A673 (cell line): ENCODE results near the gene PRM2. TPM values are rescaled to one million over a fixed set of nuclear protein-coding genes. Genes with fewer than 3 reads are reported as not detected.

Source experiments
- BruUV-seq: library from RNA; stranded (reverse); fragments of 400-500 nt; replicated peaks from 2 replicates; lab custom pipeline; 2021; lab: Mats Ljungman, UMichigan
- CTCF ChIA-PET: fragments of 300-600 bp; sonication (Branson Sonifier 250); formaldehyde crosslinking; loops from one replicate; lab custom pipeline; 2022; ENCODE audit warnings: antibody characterized with exemption; lab: Charles Lee
- POLR2A ChIA-PET: fragments of 300-600 bp; sonication (Branson Sonifier 250); formaldehyde crosslinking; loops from one replicate; lab custom pipeline; 2022; ENCODE audit warnings: antibody characterized with exemption; ENCODE audit not compliant: low non-redundant PET; lab: Charles Lee
- DNase-seq: peaks from one replicate; pipeline ENCODE4 v3.0.0-alpha.2; 2015; ENCODE audit warnings: low spot score
- H3K27ac ChIP-seq: fragments of 200-600 bp; sonication (generic); 2 replicates; pipeline ENCODE4 v1.5.1; 2016; ENCODE audit warnings: mixed run types, low read depth, mild to moderate bottlenecking, mixed read lengths, antibody characterized with exemption, low read length; ENCODE audit not compliant: poor library complexity, severe bottlenecking
- H3K27me3 ChIP-seq: fragments of 200-600 bp; sonication (generic); replicated peaks from 2 replicates; pipeline ENCODE4 v1.6.1; 2017; ENCODE audit warnings: mixed run types, low read depth, mild to moderate bottlenecking, mixed read lengths, antibody characterized with exemption, low read length; ENCODE audit not compliant: insufficient read depth, poor library complexity
- H3K36me3 ChIP-seq: fragments of 200-600 bp; sonication (generic); 2 replicates; pipeline ENCODE4 v1.6.1; 2016; ENCODE audit warnings: mixed run types, mild to moderate bottlenecking, mixed read lengths, antibody characterized with exemption, low read length; ENCODE audit not compliant: insufficient read depth, poor library complexity, severe bottlenecking
- H3K4me1 ChIP-seq: fragments of 200-600 bp; sonication (generic); 2 replicates; pipeline ENCODE4 v1.6.1; 2017; ENCODE audit warnings: mixed run types, mild to moderate bottlenecking, mixed read lengths, antibody characterized with exemption, low read length; ENCODE audit not compliant: insufficient read depth, poor library complexity, severe bottlenecking
- H3K4me3 ChIP-seq: fragments of 200-600 bp; sonication (generic); 2 replicates; pipeline ENCODE4 v1.5.1; 2016; ENCODE audit warnings: low read depth, mixed run types, mild to moderate bottlenecking, mixed read lengths, low read length; ENCODE audit not compliant: poor library complexity, severe bottlenecking
- H3K9me3 ChIP-seq: fragments of 200-600 bp; sonication (generic); 2 replicates; pipeline ENCODE4 v1.6.1; 2016; ENCODE audit warnings: mixed run types, low read depth, mild to moderate bottlenecking, mixed read lengths, antibody characterized with exemption, low read length; ENCODE audit not compliant: poor library complexity, severe bottlenecking
- EZH2 ChIP-seq: fragments of 200-600 bp; sonication (generic); IDR thresholded peaks from 2 replicates; pipeline ENCODE4 v1.6.1; 2017; ENCODE audit warnings: borderline replicate concordance, low read depth, mild to moderate bottlenecking, mixed read lengths, antibody characterized with exemption, low read length; ENCODE audit not compliant: poor library complexity, severe bottlenecking
- intact Hi-C: fragments of 100-400 bp; cut with micrococcal nuclease; formaldehyde crosslinking; loops from one replicate; pipeline ENCODE4 v1.10.0; 2022; ENCODE audit not compliant: unreplicated experiment
- total RNA-seq: library from RNA; stranded (reverse); gene quantifications from 2 replicates; pipeline ENCODE4 v1.2.3, GENCODE V29; 2021
- TF ChIP-seq, protein P1 (sequence below): fragments of 300-800, 200-600 bp; sonication (generic); conservative IDR thresholded peaks from 2 replicates; pipeline ENCODE4 v1.5.1; 2017; ENCODE audit warnings: low read depth, mild to moderate bottlenecking, antibody characterized with exemption, low read length, moderate library complexity, mixed read lengths

Gene PRM2
- total RNA-seq, 1 experiment from 2014 or later, result not detected

DNA sequence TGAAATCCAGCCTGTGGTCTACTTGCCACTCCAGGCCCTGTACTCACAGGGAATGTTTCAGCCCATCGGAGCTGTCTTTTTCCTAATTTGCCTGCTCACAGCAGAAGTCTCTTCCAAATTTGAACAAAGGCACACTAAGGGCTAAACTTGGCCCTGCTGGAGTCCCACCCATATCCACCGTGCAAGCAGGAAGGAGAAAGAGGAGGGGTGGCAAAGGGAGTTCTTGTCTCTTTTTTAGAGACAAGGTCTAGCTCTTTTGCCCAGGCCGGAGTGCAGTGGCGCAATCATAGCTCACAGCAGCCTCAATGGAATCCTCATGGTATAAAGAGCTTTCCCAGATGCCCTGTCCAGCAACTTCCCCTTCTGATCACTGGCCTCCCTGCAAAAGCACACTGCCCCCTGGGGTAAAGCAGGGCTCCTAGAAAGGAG lies 7.6 kb upstream of the PRM2 start:
- Histone ChIP-seq H3K9me3 (no peaks in the 10 kb centered on the region), H3K27me3 (no peaks in the 10 kb centered on the region), H3K36me3 (no peaks in the 10 kb centered on the region), H3K27ac (no peak overlapping the region), H3K4me3 (no peak overlapping the region), H3K4me1 (no peaks in the 10 kb centered on the region)
- POLR2A ChIA-PET, result no interaction called here
- intact Hi-C loops, result no loop called here
- DNase-seq, result no peak
- no TSS peak for BruUV-seq
- TF ChIP-seq, protein P1, sequence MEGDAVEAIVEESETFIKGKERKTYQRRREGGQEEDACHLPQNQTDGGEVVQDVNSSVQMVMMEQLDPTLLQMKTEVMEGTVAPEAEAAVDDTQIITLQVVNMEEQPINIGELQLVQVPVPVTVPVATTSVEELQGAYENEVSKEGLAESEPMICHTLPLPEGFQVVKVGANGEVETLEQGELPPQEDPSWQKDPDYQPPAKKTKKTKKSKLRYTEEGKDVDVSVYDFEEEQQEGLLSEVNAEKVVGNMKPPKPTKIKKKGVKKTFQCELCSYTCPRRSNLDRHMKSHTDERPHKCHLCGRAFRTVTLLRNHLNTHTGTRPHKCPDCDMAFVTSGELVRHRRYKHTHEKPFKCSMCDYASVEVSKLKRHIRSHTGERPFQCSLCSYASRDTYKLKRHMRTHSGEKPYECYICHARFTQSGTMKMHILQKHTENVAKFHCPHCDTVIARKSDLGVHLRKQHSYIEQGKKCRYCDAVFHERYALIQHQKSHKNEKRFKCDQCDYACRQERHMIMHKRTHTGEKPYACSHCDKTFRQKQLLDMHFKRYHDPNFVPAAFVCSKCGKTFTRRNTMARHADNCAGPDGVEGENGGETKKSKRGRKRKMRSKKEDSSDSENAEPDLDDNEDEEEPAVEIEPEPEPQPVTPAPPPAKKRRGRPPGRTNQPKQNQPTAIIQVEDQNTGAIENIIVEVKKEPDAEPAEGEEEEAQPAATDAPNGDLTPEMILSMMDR, result no peak
- TF ChIP-seq EZH2, result no peak
- CTCF ChIA-PET, result no interaction called here

DNA sequence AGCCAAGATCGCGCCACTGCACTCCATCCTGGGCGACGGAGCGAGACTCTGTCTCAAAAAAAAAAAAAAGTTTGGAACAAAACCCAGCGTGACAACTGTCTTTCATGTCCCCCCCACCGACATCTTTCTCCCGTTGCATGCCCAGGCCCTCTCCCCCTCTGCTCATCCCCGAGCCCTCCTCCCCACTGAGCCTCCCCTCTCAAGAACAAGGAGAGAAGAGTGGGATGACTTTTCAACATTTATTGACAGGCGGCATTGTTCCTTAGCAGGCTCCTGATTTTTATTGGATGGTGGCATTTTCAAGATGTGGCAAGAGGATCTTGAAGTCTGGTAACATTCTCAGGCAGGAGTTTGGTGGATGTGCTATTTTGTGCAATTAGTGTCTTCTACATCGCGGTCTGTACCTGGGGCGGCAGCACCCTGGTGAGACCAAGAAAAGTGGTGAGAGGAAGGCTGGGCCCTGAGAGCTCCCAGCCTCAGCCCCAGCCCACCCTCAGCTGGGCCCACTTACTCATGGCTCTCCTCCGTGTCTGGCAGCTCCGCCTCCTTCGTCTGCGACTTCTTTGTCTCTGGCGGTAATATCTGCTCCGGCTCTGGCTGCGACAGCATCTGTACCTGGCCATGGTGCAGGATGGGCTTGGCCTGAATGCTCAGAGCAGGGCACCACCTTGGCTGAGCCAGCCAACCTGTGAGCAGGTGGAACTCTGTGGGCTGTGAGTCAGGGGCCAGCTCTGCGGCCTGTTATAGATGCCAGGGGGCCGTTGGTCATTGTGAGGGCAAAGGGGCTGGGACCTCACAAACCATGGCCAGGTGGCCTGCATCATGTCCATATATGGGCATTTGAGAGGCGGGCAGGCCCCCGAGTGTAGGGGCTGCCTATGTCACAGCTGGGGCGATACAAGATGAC lies 4.6 kb upstream of the PRM2 start, which contains the start of gene PRM1:
Gene PRM1, minus strand, starts transcription at position 715 of the 907 bp plus-strand sequence. Its CDS starts 92 bp downstream, at position 623.
- POLR2A ChIA-PET, result no interaction called here
- intact Hi-C loops, result no loop called here
- Histone ChIP-seq H3K9me3 (no peaks in the 10 kb centered on the region), H3K27me3 (no peaks in the 10 kb centered on the region), H3K4me1 (no peaks in the 10 kb centered on the region), H3K36me3 (no peaks in the 10 kb centered on the region), H3K27ac (no peak within 1 kb of the TSS), H3K4me3 (no peak within 1 kb of the TSS)
- CTCF ChIA-PET, result no interaction called here
- no peak for TF ChIP-seq EZH2
- TF ChIP-seq, protein P1, result no peak
- no TSS peak for BruUV-seq
- no peak for DNase-seq

DNA sequence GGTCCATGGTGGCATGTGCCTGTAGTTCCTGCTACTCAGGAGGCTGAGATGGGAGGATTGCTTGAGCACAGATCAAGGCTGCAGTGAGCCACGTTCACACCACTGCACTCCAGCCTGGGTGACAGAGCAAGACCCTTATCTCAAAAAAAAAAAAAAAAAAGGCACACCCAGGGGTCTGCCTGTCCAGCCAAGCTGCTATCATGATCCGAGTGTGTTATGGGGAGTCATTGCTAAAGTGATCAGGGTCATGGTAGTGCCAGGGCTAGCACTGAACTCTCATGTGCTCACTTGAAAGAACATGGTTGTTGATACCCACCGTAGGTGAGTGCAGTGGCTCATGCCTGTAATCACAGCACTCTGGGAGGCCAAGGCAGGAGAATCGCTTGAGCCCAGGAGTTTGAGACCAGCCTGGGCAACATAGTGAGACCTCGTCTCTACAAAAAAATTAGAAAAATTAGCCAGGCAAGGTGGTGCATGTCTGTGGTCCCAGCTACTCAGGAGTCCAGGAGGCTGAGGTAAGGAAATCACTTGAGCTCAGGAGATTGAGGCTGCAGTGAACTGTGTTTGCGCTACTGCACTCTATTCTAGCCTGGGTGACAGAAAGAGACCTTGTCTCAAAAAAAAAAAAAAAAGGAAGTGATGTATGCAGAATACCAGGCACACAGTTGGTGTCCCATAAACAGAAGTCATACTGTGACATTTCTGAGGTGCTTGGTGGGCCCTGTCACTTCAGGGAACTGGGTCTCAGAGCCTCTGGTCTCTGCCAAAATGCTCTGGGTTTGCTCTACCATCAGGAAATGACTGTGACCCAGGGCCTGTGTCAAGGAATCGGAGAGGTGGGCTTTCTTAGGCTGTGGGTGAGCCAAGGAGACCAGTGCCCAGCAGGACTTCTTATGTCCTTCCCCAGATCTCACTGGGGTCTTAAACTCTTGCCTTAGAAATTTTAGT lies 2.7 kb upstream of the PRM2 start:
- H3K4me3 ChIP-seq, result no peak overlapping the region
- ChIA-PET CTCF (no interaction called here), POLR2A (no interaction called here)
- BruUV-seq, result no TSS peak
- no peaks in the 10 kb centered on the region for H3K4me1 ChIP-seq
- no peak for DNase-seq
- no peak overlapping the region for H3K27ac ChIP-seq
- H3K9me3 ChIP-seq, result no peaks in the 10 kb centered on the region
- TF ChIP-seq, protein P1, result no peak
- TF ChIP-seq EZH2, result no peak
- no peaks in the 10 kb centered on the region for H3K27me3 ChIP-seq
- intact Hi-C loops, result no loop called here
- no peaks in the 10 kb centered on the region for H3K36me3 ChIP-seq
